Occipital lobe (tissue), 2 donors: Measurements from ENCODE around the gene OR10G2. TPM values are rescaled to one million over a fixed set of nuclear protein-coding genes. Genes with fewer than 3 reads are reported as not detected.

Source experiments
- DNase-seq: peaks from one replicate; lab custom pipeline; 2025; lab: John Stamatoyannopoulos, UW
- total RNA-seq: library from RNA; depleted of rRNA; stranded (reverse); fragments of >200 nt; gene quantifications from one replicate; pipeline ENCODE4 v1.2.3, GENCODE V29; 2014

OR10G2 gene
- total RNA-seq, 1 donor from 2014 or later: not detected

DNA sequence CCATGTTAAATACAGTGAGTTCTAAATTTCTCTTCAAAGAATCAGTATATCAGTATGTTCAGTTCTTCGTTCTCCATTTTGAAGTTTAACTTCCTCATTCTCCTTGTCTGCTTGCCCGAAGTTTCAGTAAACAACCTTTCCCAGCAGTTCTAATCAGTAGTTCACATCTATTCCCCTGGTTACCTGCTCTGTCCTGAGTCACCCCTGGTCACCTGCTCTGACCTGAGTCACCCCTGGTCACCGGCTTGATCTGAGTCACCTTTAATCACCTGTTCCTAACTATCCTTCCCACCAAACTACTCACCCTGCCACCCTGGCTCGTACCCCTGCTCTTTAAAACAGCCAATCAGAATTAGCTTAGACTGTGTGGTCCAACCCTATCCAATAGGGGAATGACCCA lies 45.4 kb downstream of the OR10G2 start:
- DNase-seq: no peak

Other genes starting within 250 kb of the OR10G2 start
- 54.1 TPM for gene CHD8, start 178.8 kb downstream of the OR10G2 start, total RNA-seq
- 48.0 TPM for gene RAB2B, start 158.0 kb downstream of the OR10G2 start, total RNA-seq
- 20.9 TPM for gene TOX4, start 157.7 kb downstream of the OR10G2 start, total RNA-seq
- gene METTL3, start 123.6 kb downstream of the OR10G2 start, total RNA-seq: 87.8 TPM
- 11.2 TPM for gene SALL2, start 108.6 kb downstream of the OR10G2 start, total RNA-seq
- not detected for gene OR10G3, start 54.9 kb downstream of the OR10G2 start, total RNA-seq
- gene OR4E2, start 18.9 kb upstream of the OR10G2 start, total RNA-seq: not detected
- gene OR4E1, start 38.9 kb upstream of the OR10G2 start, total RNA-seq: not detected